Glomerular visceral epithelial cell (primary cell): ENCODE results near the gene KPNA4.

ENCODE experiments used
- DNase-seq: peaks from one replicate; pipeline ENCODE4 v3.0.0-alpha.2; 2016; ENCODE audit errors: extremely low spot score

KPNA4 gene

DNA sequence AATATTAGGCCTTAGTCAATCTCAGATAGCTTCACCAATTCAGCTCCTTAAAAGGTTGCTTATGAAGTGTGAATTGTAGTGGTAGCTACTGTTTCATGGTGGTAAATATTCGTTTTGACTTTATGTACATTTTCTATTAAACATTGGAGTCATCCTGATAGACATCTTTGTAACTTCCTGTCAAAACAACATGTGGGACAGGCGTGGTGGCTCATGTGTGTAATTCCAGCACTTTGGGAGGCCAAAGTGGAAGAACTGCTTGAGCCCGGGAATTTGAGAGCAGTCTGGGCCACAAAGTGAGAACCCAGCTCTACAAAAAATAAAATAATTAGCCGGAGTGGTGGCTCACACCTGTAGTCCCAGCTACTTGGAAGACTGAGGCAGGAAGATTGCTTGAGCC lies 113.8 kb downstream of the KPNA4 start:
- no peak for DNase-seq

DNA sequence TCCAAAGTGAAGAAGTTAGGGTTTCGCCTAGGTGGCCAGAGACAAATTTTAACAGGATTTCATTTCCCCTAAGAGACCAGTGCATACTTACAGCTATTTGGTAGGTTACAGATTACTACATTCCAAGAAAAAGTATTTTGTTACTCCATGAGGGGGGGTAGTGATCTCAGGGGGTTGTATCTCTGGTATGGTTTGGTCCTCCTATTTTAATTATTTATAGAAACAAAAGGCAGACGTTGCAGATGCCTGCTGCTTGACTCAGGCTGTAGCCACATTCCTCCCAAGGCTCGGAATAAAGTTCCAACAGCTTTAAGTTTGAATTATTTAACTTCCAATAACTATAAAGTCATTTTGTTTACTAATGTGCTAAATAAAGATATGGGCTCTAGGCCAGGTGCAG lies 114.5 kb downstream of the KPNA4 start:
- DNase-seq: peak; percentile 86

DNA sequence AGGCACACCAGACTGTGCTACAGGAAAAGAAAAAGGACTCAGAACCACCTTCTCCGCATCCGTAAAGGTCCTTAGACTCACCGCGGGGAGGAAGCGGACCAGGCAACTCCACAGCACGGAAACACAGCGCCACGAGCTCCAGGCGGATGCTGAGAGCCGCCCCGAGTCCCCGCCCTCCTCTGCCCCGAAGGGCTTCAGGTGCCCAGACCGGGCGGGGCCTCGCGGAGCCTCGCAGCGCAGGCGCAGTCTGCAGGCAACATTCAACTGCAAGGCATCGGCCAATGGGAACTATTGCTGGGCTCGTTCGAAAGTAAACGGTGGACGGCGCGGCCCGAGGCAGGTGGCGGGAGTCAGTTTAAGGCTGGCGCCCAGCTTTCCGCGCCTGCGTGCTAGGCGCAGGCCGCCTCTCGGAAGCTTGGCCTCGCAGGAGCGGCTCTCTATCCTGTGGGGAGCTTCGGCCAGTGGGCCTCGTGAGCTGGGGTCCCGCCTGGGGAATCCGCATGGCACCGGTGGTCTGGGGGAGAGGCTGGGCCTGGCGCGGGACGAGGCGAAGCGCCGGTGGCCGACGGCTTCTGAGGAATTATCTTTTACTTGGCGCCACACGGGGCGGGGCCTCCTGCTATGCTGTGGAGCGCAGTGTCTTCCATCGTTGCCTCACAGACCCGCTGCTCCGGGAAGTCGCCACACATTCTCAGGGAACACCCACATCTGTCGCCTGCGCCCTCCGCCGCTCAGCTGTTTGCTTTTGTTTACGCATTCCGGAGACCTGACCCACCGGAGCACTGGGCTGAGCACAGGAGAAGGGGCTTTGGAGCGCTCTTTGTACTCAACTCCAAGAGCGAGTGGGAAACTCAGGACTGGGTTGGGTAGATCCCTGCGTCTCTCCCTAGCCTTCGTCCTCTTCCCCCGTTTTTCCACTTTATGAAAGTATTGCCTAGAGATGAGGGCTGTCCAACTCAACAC lies 115.5 kb downstream of the KPNA4 start, which contains the start of gene TRIM59:
Gene TRIM59, minus strand, starts transcription at position 151 of the 963 bp plus-strand sequence. CDS start 10,603 bp downstream, outside the sequence.
- peak; percentile 99 for DNase-seq

DNA sequence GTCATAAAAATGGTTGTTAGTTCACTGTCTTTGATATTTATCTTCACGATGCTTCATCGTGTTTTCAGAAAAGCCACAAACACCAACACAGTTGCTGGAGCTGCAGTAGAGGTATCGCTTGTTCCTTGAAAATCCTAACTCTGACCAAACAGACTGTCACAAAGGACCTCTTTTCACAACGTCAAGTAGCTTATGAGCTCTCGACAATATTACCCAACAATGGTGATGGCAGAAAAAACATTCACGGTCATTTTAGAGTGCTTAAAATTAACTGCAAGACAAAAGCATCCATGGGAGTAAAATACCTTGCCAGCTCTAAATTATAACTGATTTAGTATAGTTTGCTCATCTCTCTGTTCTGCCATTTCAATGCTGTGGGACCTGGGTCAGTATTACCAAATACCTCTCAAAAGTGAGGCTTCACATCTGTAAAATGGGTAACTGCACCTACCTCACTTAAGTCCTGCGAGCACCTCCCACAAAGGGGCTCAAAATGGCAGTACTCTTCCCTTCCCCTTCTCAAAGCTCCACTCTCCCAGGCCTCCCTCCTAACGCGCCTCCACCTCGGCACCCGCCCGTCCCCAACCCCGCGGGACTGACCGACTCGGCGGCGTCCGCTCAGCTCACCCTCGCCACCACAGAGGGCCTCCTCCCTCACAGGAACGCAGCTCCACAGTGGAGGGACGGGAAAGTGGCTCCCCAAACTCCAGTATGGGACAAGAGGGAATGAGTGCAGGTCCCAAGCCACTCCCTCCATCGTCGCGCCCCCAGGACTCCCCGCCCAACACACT lies 116.3 kb downstream of the KPNA4 start:
- DNase-seq: peak; percentile 32

DNA sequence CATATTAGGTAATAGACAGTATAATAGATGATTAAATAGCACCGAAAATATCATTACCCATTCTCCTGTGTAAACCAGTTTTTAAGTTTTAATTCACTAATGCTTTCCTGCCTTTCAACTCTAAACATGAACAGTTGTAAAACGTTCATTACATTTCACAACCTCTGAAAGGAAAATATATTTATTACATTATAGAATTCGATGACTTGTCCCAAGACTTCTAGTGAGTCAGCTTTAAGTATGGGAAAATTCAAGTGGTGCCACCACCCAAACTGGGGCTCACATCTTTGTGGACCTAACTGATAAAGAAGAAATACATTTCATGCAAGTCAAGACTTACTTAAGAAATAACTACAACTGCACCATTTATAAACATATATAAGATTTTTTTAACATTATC lies 117.8 kb downstream of the KPNA4 start:
- DNase-seq: no peak

DNA sequence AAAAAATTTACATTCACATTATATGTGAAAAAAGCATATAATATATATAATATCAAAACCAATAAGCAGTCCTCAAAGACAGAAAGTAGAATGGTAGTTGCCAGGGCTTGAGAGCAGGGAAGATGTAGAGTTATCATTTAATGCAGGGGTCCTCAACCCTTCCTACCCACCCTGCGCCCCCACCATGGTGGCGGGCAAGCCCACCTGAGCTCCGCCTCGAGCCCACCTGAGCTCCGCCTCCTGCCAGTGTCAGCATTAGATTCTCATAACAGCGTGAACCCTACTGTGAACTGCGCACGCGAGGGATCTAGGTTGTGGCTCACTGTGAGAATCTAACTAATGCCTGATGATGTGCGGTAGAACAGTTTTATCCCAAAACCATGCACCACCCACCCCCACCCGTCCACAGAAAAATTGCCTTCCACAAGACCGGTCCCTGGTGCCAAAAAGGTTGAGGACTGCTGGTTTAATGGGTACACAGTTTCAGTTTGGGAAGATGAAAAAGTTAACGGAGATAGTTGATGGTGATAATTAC lies 118.8 kb downstream of the KPNA4 start:
- no peak for DNase-seq

DNA sequence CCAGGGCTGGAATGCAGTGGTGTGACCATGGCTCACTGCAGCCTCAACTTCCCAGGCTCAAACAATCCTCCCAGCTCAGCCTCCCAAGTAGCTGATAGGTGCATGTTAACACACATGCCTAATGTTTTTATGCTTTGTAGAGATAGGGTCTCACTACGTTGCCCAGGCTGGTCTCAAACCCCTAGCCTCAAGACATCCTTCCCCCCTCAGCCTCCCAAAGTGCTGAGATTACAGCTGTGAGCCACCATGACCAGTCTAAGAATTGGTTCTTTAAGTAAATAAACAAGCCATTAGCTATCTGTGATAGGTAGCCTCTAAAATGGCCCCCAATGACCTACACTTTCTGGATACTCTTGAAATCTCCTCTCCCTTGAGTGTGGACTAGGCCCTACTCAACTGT lies 119.5 kb downstream of the KPNA4 start:
- DNase-seq: no peak
